ENCODE data around the gene MELK.

MELK gene

DNA sequence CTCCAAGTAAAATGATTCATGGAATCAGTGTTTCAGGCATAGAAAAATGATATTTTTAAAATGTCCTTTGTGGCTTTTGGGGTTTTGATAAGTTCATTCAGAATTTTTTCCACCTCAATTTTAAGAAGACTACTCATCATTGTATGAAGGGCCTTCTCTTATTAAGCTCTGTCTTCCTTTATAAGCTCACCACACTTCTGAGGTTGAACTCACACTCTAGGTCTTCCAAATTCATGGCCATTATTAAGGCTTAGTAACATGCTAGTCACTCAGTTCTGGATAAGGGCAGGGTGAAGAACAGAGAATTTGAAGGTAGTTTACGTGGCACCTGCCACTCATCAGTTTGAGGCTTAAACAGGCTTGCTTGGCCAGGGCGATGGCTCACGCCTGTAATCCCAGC lies 4.2 kb downstream of the MELK start:
- DNase-seq (ENCODE audit: extremely low read depth, low read depth), result no peak
- TF ChIP-seq, protein P1, sequence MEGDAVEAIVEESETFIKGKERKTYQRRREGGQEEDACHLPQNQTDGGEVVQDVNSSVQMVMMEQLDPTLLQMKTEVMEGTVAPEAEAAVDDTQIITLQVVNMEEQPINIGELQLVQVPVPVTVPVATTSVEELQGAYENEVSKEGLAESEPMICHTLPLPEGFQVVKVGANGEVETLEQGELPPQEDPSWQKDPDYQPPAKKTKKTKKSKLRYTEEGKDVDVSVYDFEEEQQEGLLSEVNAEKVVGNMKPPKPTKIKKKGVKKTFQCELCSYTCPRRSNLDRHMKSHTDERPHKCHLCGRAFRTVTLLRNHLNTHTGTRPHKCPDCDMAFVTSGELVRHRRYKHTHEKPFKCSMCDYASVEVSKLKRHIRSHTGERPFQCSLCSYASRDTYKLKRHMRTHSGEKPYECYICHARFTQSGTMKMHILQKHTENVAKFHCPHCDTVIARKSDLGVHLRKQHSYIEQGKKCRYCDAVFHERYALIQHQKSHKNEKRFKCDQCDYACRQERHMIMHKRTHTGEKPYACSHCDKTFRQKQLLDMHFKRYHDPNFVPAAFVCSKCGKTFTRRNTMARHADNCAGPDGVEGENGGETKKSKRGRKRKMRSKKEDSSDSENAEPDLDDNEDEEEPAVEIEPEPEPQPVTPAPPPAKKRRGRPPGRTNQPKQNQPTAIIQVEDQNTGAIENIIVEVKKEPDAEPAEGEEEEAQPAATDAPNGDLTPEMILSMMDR (IDR thresholded peaks at IDR 0.05; ENCODE audit: low read depth, low read length, missing control alignments), result no peak
- no peak overlapping the region for H3K4me3 ChIP-seq (replicated peaks; ENCODE audit: low read depth, low read length)

DNA sequence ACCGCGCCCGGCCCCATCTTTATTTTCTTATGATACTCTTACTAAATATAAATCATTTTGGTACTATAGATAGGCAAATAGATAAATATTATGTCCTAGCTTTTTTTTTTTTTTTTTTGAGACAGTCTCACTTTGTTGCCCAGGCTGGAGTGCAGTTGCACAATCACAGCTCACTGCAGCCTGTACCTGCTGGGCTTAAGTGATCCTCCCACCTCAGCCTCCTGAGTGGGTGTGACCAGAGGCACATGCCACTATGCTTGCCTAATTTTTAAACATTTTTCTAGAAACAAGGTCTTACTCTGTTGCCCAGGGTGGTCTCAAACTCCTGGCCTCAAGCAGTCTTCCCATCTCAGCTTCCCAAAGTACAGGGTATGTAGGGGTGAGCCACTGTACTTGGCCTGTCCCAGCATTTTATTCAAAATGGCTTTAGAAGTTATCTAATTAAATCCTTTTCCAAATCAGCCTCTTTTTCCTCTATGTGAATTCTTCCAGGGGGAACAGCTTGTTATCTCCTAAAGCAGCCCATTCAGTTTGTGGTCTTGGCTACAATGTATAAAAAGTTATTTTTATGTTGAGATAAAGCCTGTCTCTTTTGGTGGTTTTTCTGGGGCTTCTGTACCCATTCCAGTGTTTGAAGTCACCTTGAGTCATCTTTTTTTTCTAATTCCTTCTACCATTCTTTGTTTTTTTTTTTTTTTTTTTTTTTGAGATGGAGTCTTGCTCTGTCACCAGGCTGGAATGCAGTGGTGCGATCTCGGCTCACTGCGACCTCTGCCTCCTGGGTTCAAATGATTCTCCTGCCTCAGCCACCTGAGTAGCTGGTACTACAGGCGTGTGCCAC lies 12.1 kb downstream of the MELK start:
- TF ChIP-seq, protein P1 (IDR thresholded peaks at IDR 0.05; ENCODE audit: low read depth, low read length, missing control alignments), result no peak
- no peak overlapping the region for H3K4me3 ChIP-seq (replicated peaks; ENCODE audit: low read depth, low read length)
- no peak for DNase-seq (ENCODE audit: extremely low read depth, low read depth)

DNA sequence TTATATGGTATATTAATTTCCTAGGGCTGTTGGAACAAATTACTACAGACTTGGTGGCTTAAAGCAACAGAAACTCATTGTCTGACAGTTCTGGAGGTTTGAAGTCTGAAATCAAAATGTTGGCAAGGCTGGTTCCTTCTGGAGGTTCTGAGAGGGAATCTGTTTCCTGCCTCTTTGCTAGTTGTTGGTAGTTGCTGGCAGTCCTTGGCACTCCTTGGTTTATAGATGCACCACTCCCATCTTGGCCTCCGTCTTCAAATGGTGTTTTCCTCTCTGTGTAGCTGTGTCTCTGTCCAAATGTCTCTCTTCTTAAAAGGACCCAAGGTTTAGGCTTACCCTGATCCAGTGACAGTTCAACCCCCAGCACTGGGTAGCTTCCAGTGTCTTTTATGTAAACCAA lies 17.5 kb downstream of the MELK start:
- TF ChIP-seq, protein P1 (IDR thresholded peaks at IDR 0.05; ENCODE audit: low read depth, low read length, missing control alignments), result no peak
- DNase-seq (ENCODE audit: extremely low read depth, low read depth), result no peak
- H3K4me3 ChIP-seq (replicated peaks; ENCODE audit: low read depth, low read length), result no peak overlapping the region

DNA sequence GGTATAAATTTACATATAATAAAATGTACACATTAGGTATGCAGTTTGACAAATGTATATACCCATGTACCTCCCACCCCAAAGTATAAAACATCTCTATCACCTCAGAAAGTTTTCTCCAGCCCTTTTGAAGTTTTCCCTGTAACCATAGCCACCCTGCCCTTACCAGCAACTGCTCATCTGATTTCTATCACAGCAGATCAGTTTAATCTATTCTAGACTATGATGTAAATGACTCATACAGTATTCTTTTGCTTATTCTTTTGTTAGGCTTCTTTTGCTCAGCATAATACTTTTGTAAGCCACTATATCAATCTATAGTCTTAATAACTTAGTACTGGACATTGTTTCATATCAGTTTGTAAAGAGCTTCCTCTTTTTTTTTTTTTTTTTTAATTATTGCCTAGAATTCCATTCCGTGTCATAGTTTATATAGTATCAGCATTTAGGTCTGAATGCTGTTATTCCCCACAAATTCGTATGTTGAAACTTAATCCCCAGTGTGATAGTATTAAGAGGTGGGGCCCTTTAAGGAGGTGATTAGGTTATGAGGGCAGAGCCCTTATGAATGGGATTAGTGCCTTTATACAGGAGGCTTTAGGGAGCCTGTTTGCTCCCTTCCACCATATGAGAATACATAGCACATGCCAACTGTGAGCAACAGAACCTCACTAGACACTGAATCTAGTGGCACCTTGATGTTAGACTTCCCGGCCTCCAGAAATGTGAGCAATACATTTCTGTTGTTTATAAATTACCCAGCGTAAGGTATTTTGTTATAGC lies 20.3 kb downstream of the MELK start:
- no peak overlapping the region for H3K4me3 ChIP-seq (replicated peaks; ENCODE audit: low read depth, low read length)
- no peak for DNase-seq (ENCODE audit: extremely low read depth, low read depth)
- TF ChIP-seq, protein P1 (IDR thresholded peaks at IDR 0.05; ENCODE audit: low read depth, low read length, missing control alignments), result no peak

DNA sequence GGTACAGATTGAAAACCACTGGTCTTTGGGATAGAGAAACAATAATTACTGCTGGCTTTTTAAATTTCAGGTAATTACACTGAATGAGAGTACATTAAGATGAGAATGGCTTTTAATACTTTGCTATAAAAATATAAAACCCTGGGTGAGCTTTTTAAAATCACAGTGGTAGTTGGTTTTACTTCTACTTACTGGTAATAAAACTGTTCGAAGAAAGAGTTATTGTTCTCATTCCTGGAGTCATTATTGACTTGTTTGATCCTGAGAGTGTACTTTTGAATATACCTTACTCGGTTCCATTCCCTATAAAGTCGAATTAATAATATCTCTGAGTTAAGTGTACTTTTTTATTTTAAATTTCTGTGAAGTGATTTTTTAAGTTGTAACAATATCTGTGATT lies 21.5 kb downstream of the MELK start:
- H3K4me3 ChIP-seq (replicated peaks; ENCODE audit: low read depth, low read length), result no peak overlapping the region
- TF ChIP-seq, protein P1 (IDR thresholded peaks at IDR 0.05; ENCODE audit: low read depth, low read length, missing control alignments), result no peak
- no peak for DNase-seq (ENCODE audit: extremely low read depth, low read depth)

DNA sequence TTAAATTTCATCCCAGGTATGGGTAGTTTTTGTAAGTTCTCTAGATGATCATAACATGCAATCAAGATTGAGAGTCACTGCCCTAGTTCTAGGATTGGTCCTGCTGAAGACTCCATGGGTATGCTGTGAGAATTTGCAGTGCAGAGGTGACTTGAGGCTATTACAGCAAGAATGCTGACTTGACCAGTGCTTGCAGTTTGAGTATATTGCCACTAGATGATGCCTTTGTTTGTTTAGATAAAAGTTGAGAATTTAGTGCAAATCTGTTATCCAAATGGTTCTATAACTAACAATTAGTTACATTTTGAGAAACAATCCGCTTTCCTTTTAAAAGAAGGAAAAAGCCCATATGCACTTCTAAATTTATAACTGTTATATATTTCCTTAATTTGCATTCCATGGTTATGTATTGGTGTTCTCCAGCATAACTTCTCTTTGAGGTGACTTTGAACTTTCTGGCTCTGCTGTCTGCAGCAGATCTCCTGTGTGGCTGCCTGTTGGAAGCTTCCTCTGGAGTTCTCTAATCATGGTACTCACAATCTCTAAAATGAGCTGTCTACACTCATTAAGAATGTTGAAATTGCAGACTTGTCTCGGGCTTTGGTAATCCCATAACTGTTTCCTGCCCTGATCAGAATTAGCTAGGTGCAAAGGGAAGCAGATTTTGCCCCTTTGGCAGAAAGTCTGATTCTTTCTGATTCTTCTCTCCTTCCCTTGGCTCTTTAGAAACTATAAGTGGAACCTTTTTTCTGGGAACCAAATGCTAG lies 24.9 kb downstream of the MELK start:
- no peak overlapping the region for H3K4me3 ChIP-seq (replicated peaks; ENCODE audit: low read depth, low read length)
- TF ChIP-seq, protein P1 (IDR thresholded peaks at IDR 0.05; ENCODE audit: low read depth, low read length, missing control alignments), result peak; percentile 45
- no peak for DNase-seq (ENCODE audit: extremely low read depth, low read depth)
